Activated CD8-positive, alpha-beta memory T cell treated with anti-CD3 and anti-CD28 coated beads, Interleukin-2, amount 50 U/mL, for 4 hours (primary cell): ENCODE data around the gene ADGB.
"Not testable (repeated sequence)": the region's sequence is repeated elsewhere in the genome, so short reads cannot be mapped to it uniquely, and the experiment has no call there.

Experiments used
- DNase-seq: peaks from one replicate; pipeline ENCODE4 v3.0.0-alpha.2; 2020

Gene ADGB

DNA sequence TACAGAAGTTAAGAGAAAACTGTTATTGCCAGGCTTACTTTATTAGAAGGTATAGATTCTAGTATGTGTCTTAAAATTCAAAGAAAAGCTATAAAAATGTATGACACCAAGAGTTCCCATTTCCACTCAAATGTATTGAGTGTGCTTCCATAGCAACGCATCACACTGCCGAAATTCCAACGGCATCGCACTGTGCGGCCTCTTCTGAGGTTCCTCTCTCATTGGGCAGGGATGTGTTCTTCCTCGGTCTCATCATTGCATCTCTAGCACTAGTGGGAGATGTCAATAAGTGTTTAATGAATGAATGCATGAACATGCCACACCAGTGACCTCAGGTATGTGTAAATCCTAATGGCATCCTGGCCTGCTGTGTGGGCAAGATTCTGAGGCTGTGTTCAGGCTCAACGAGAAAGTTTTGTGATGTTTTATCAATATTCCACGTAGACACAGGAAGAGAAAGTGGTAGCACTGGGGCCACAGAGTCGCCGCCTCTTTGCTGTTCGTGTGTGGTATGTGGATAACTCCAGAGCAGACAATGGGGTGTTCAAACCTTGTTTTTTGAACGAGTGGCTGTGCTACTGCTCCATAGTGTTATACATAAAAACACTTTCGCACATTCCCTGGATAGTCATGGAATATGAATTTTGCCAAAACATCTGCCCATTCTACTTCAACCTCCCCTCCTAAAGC lies 171.6 kb downstream of the ADGB start:
- DNase-seq, result no peak

DNA sequence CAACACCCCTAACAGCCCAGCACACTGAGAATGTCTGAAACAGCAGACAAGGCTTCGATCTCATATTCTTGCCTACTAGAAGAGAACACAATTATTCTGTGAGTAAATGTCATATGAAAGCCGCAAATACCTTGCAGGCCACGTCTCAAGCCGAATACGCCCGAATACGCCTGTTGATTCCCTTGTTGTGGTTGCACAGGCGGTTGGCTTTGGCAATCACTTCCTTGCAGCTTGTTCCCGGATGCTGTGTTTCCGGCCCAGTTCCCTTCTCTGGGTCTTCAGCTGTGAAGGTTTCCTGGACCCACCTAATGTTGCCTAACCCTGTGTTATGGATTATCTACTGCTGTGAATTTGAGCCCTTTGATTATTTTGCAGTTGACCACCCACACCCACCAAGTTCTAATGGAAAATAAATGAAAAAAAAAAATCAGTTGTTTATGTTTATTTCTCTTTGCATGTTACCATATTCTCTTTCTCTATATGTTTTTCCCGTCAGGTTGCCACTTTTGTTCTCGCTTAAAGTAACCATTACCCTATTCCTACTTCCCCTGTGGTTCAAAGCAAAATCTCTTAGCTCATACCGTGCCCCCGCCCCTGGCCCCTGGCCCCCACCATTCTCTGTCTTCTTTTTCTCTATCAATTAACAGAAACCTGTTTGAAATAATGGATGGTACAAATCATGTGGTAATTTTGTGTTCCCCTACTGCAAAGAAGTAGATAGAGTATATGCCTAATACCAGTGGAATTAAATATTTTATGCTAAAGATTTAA lies 172.4 kb downstream of the ADGB start:
- peak; percentile 16 for DNase-seq

DNA sequence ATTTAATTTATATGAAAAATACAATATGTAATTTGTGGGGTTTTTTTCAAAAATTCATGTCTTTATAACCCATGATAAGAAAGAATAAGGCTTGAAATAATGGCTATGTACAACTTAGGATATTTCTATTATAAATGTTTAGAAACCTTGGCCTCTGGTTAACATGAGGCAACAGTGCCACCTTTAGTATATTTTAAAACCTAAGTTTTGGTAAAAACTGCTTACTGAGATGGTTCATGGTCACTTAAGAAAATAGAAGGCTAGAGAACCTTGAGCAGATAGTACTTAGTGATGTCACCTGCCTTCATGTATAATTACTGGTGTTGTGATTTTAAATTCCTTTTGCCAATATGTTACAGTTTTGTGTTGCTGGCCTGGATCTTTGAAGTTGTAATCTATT lies 176.4 kb downstream of the ADGB start:
- DNase-seq, result no peak

DNA sequence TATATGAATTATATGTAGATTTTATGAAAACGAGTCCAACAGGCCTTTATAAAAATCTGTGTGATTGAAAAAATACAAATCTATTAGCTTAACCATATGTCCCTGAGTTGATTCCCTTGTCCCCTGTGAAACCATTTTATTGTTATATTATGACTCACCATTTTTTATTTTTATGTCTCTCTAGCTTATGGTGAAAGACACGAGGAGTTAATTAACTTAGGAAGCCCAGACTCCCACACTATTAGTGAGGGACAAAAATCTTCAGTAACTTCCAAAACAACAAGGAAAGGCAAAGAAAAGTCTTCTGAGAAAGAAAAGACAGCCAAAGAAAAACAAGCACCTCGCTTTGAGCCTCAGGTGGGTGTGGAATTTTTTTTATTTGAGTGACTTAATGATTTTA lies 183.1 kb downstream of the ADGB start:
- DNase-seq, result no peak

DNA sequence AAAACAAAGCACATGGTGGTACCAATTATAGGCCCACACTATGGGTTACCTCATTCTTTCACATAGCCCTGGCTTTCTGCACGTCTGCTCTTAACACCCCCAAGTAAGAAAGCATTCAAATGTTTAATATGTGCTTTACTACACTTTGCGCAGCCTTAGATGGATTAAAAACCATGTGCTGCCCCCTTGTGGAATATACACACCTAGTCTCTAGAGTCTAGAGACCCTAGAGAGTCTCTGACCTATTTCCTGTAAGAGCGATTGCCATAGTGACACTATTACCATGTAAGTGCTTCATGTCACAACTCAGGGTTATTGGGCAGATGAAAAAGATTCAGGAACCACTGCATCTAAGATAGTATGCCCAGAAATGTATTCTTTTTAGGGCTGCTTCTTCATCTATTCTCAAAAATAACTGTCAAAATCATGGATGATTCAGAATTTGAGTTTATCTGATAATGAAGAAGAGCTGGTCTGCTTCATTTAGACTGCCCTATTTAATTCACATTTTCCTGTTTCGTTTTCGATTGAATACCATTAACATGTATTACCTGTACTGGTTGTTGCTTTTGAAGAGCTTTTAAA lies 186.3 kb downstream of the ADGB start:
- no peak for DNase-seq

DNA sequence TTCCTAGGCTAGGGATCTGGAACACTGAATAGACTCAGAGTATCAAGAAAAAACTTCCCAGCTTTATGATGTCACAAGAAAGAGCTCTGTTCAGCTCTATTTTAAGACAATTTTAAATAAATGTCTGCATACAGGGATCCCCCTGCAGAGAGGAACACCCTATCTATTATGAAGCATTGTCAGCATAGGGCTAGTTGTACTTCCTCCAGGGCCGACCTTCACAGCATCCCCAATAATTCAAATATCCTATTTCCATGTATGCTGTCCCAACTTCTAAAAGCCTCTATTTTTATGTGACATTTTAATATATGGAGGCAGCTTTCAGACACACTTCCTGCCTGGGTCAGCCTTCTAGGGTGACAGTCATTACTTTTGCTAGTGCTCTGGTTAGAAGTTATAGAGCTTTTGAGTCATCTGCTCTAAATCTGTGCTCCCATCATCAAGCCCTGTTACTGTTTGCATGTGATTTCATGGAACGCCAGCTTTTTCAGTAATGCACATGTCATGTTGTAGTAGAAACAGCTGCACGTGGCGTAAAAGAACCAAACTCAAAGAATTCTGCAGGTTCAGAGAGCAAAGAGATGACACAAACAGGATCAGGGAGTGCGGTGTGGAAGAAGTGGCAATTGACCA lies 189.2 kb downstream of the ADGB start:
- DNase-seq, result no peak

DNA sequence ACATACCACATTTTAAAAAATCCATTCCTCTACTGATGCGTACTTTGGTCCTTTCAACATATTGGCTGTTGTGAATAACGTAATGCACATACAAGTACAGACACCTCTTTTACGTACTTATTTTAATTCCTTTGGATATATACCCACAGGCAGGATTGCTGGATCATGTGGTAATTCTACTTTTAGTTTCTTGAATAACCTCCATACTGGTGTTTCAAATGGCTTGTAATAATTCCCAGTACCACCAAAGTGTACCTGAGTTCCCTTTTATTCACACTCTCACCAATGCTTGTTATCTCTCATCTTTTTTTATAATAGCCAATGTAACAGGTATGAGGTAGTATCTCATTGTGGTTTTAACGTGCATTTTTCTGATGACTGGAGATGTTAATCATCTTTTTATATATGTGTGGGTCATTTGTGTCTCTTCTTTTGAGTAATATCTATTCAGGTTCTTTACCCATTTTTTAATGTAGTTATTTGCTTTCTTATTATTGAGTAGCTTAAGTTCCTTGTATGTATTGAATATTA lies 191.9 kb downstream of the ADGB start:
- no peak for DNase-seq

DNA sequence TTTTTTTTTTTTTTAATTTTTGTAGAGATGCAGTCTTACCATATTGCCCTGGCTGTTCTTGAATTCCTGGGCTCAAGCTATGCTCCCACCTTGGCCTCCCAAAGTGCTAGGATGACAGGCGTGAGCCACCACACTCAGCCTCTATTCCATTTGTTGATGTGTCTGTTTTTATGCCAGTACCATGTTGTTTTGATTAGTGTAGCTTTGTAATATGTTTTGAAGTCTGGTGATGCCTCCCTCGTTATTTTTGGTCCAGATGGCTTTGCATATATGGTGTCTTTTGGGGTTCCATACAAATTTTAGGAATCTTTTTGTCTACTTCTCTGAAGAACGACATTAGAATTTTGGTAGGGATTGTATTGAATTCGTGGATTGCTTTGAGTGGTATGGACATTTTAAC lies 193.2 kb downstream of the ADGB start:
- no peak for DNase-seq

DNA sequence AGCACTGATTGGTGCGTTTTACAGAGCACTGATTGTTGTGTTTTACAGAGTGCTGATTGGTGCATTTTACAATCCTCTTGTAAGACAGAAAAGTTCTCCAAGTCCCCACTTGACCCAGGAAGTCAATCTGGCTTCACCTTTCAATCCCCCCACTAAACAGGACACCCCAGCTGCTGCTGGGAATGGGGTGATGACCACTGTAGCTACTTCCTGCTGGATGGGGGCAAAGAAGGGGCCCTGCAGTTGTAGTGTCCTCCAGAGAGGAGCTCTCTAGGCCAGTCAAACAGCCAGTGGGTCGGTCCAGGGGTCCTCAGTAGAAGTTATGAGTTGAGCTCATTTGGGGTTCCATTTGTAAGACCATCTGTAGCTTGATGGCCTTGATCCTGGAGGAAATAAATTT lies 194.4 kb downstream of the ADGB start:
- not testable (repeated sequence) for DNase-seq

DNA sequence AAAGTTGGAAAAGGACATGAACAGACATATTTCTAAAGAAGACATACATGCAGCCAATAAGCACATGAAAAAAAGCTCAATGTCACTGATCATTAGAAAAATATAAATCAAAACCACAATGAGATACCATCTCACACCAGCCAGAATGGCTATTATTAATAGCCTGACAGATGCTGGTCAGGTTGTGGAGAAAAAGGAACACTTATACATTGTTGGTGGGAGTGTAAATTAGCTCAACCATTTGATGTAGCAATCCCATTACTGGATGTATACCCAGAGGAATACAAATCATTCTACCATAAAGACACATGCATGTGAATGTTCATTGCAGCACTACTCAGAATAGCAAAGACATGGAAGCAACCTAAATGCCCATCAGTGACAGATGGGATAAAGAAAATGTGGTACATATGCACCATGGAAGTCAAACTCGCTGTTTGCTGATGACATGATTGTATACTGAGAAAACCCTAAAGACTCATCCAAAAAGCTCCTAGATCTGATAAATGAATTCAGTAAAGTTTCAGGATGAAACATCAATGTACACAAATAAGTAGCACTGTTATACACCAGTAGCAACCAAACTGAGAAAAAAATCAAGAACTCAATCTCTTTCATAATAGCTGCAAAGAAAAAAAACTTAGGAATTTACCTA lies 196.8 kb downstream of the ADGB start:
- no peak for DNase-seq

DNA sequence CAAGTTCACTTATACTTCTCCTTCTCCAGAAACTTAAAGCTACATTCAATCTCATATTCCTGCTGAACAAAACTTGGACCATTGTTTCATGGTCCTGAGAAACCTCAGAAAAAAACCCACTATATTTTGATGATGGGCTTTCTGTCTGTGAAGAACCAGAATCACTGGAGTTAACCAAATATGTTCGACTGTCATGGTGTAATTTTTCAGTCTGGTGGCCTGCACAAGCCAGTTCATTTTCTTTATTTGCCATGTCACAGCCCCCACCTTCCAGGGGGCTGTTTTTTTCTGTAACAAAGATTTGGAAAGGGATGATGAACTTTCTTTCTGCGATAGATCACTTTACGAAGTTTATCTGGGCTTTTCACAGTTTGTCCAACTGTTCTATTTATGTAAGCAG lies 204.4 kb downstream of the ADGB start:
- DNase-seq, result not testable (repeated sequence)

DNA sequence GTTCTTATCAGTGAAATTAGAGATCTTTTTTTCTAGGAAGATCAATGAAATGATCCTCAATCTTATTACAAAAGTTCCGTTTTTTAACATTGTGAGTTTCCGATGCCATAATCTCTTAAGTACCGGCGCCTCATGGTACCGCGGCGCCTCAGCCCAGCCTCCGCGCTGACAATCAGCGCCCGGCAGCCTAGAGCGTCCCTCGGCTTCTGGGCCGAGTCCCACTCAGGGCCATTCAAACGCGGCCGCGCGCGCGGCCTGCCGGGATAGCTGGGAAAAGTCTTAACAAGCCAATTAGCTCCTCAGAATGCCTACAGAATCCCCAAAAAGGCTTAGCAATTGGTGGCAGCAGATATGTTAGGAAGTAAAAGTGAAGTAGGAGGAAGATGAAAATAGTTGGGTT lies 204.8 kb downstream of the ADGB start:
- no peak for DNase-seq

DNA sequence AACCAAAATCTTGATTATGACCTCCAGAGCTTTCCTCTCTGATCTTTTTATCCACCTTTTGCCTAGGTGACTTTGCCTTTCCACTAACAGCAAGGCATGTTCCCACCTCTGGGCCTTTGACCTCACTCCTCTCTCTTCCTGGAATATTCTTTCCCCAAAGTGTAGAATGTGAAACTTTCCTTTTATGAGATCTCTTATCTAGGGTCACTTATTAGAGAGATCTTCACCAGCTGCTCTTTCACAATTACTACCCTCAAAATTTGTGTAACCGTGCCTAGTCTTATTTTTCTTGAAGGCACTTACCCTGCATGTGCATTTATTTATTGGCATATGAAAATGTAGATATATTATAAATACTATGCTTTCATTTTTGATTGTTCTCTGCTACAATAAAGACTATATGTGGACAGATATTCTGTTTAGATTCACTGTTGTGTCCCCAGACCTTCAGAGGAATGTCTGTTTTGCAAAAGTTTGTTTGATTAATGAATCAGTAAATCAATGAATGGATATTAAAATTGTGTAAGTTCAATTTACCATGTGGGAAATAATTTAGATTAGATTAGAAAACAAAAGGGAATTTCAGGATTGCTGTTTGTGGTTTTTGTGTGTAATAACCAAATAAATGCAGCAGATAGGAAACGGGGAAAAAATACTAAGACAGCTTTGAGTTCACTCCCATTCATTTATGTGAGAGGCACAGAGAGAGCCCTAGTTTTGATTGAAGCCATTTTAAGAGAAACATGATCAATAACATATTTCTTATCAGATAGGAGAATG lies 207.0 kb downstream of the ADGB start:
- no peak for DNase-seq

DNA sequence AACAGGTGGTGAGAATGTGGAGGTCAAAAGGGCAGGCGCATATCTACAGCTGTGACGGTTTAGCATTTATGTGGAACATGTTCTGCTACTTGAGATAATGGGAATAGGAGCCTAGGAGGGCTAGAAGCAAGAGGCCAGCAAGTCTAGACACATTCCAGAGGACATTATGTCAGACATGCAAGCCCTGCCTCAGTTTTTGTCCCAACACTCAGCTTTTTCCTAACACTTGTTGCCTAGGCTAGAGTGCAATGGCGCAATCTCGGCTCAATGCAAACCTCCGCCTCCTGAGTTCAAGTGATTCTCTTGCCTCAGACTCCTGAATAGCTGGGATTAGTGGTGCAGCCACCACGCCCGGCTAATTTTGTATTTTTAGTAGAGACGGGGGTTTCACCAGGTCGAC lies 210.2 kb downstream of the ADGB start:
- not testable (repeated sequence) for DNase-seq

DNA sequence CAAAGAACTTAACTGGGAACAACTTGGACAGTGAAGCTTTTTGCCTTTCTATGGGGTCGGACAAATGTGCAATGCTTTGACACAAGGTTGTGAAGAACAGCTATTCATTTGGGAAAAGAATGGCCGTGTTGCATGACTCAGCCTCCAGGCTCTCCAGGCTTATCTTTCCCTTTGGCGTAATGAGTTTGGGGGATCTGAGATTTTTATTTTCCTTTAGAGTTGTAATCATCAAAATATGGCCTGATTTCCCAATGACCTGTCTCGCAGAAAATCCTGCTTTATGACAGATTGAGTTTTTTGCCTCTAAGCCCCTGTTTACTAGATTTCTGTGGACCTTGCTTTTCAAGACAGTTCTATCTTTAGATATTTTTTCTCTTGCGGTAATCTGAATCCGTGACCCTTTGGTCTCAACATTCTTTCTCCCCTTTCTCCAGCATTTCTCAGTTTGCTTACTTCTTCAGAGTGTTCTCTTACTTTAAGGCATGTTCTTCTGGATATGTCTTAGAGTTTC lies 214.1 kb downstream of the ADGB start:
- DNase-seq, result not testable (repeated sequence)

DNA sequence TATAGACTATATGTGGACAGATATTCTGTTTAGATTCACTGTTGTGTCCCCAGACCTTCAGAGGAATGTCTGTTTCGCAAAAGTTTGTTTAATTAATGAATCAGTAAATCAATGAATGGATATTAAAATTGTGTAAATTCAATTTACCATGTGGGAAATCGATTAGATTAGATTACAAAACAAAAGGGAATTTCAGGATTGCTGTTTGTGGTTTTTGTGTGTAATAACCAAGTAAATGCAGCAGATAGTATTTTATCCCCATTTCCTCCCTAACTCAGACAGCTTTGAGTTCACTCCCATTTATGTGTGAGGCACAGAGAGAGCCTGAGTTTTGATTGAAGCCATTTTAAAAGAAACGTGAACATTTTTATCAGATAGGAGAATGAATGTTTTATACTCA lies 214.8 kb downstream of the ADGB start:
- no peak for DNase-seq

DNA sequence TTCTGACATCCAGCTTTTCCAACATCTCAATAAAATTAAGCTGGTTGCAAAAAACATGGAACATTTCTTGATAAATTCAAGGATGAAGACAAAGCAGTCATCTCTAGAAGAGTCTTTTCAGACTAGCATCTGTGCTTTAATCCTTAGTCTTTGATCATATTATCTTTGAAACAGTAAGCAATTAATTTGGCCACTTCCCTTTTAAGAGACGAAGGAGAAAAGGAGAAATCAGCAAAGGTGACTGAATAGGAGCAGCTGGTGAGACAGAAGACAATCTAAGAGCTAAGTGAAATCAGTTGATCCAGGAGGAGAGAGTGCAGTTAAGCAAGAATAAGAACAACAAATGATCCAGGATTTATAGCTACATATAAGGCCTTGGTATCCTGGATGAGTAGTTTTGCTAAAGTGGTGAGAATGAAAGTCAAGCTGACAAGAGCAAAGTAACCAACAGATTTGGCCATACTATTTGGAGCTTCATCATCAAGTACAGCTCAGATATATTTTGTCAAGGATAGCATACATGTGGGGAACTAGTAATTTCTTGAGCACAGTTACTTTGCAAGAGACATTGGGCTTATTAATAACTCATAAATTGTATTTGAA lies 215.5 kb downstream of the ADGB start:
- no peak for DNase-seq

DNA sequence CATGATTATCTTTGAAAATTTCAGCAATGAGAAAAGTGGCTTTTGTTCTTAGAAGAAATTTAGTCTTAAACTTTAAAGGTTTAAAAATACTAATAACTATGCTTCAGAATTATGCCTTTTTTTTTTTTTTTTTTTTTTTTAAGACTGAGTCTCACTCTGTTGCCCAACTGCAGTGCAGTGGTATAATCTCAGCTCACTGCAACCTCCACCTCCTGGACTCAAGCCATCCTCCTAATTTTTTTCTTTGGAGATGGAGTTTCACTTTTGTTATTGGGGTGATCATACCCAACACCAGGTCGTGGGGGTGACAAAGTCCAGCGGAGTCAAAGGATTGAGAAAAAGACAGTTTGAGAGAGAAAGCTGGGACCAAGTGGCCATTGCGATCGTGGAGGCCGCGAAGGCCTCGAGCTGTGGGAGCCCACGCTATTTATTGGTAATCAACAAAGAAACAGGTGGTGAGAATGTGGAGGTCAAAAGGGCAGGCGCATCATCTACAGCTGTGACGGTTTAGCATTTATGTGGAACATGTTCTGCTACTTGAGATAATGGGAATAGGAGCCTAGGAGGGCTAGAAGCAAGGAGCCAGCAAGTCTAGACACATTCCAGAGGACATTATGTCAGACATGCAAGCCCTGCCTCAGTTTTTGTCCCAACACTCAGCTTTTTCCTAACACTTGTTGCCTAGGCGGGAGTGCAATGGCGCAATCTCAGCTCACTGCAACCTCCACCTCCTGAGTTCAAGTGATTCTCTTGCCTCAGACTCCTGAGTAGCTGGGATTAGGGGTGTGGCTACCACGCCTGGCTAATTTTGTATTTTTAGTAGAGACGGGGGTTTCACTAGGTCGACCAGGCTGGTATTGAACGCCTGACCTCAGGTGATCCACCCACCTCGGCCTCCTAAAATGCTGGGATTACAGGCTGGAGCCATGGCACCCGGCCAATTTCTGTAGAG lies 217.0 kb downstream of the ADGB start:
- not testable (repeated sequence) for DNase-seq

DNA sequence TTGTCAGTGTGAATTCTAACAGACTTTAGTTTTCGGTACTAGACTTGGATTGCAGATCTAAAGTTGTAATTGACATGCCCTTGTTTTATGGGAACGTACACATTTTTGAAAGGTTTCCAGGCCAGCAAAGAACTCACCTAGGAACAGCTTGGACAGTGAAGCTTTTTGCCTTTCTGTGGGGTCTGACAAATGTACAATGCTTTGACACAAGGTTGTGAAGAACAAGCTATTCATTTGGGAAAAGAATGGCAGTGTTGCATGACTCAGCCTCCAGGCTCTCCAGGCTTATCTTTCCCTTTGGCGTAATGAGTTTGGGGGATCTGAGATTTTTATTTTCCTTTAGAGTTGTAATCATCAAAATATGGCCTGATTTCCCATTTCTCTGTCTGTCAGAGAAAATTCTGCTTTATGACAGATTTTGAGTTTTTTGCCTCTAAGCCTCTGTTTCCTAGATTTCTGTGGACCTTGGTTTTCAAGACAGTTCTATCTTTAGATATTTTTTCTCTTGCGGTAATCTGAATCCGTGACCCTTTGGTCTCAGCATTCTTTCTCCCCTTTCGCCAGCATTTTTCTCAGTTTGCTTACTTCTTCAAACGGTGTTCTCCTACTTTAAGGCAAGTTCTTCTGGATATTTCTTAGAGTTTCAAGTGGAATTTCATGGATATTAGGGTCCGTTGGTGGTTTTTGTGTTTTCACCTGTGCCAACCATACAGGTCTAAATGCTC lies 221.0 kb downstream of the ADGB start:
- no peak for DNase-seq
